Stimulated activated CD8-positive, alpha-beta memory T cell treated with anti-CD3 and anti-CD28 coated beads, Interleukin-4, amount 100 ng/mL, for 1 hour (primary cell): ENCODE measurements around the gene AHDC1.
"Not testable (repeated sequence)": the region's sequence is repeated elsewhere in the genome, so short reads cannot be mapped to it uniquely, and the experiment has no call there.

Source experiments
- DNase-seq, 2 donors: peaks; one replicate each; pipeline ENCODE4 v3.0.0-alpha.2; 2020; ENCODE audit warnings: low read depth in 2 of 2, low spot score in 1 of 2

Gene AHDC1

DNA sequence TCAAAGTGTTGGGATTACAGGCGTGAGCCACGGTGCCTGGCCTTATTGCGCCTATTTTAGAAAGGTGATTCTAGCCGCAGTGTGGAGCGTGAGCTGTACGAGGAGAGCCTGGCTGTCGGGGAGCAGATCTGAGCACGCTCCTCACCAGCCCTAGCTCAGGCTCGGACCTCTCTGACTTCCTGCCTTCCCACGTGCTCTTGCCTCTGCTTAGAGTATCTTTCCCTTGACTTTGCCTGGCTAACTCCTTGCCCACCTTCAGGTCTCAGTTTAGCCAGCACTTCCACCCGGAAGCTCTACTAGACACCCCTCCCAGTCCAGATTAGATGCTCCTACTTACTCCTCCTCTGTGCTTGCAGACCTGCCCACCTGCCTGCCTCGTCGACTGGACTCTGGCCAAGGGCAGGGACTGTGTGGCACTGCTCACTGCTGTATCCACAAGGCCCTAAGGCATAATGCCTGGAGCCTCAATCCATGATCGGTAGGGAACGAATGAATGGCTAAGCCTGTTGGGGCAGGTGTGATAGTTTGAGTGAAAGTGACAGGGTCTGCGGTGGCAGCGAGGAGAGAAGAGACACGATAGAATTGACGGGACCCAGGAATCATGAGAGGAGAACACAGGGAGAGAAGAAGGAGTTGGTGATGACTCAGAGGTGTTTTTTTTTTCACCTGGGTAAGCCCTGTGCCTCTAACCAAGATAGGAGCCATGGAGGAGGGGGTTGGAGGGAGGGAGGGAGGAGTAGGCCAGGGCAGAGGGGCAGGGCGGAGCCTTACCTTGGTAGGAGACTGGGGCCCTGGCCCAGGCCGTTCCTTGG, 85.8 kb downstream of the AHDC1 start:
- no peak for DNase-seq

DNA sequence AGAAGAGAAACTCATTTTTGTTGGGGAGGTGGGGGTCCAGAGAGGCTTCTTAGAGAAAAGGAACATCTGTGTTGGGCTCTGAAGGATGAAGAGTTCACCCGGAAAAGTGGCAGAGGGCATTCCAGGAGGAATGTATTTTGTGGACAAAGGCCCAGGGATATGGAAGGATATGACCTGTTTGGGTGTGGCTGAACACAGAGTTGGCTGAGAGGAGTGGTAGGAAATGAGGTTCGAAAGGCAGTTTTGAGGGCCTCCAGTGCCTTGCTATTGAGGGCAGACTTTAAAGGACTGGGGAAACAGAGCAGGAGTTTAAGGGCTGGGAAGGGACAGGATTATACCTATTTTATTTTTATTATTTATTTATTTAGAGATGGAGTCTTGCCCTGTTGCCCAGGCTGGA, 86.6 kb downstream of the AHDC1 start:
- no peak for DNase-seq

DNA sequence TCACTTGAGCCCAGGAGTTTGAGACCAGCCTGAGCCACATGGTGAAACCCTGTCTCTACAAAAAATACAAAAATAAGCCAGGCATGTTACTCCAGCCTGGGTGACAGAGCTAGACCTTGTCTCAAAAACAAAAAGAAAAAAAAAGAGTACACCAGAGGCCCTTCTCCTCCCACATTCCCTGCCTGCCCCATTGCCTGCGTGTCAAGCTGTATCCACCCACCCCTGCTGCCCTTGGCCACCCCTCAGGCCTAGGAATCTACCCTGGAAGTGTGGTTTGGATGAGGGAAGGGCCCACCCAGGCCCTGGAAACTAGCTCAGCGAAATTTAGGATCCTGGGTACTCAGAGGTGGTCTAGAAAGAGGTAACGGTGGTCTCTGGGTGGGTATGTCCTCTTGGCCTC, 88.3 kb downstream of the AHDC1 start:
- no peak for DNase-seq

DNA sequence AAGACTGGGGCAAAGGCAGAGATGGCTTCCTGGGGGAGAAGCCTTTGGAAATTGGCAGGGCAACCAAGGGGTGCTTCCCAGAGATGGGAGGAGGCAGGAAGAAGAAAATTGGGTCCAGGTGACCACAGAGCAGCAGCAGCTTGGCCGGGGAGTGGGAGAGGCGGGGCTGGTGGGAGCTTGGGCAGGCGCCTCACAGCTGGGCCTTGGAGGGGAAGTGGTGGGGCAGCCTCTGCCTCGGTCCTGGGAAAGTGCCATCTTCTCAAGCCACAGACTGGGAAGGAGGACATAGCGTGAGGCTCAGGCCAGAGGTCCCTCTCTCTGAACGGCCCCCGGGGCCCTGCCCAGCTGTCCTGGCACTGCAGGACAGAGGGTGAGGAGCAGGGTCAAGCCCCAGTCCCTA, 90.0 kb downstream of the AHDC1 start:
- no peak for DNase-seq

DNA sequence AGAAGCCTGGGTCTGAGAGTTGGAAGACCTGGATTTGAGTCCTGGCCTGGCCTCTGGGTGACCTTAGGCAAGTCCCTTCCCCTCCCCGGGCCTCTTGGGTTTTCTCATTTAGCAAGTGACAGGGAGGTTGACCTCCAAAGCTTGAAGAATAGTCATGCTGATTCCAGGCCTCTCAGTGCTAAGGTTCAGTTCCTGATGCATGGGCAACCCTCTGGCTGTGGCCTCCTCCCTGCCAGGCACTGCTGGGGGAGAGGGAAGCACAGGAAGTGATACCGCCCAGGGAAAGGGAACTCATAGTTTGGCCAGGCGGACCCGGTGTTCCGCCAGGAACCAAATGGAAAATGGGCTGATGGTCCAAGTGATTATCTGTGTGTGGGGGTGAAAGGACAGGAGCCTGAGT, 90.4 kb downstream of the AHDC1 start:
- no peak for DNase-seq

DNA sequence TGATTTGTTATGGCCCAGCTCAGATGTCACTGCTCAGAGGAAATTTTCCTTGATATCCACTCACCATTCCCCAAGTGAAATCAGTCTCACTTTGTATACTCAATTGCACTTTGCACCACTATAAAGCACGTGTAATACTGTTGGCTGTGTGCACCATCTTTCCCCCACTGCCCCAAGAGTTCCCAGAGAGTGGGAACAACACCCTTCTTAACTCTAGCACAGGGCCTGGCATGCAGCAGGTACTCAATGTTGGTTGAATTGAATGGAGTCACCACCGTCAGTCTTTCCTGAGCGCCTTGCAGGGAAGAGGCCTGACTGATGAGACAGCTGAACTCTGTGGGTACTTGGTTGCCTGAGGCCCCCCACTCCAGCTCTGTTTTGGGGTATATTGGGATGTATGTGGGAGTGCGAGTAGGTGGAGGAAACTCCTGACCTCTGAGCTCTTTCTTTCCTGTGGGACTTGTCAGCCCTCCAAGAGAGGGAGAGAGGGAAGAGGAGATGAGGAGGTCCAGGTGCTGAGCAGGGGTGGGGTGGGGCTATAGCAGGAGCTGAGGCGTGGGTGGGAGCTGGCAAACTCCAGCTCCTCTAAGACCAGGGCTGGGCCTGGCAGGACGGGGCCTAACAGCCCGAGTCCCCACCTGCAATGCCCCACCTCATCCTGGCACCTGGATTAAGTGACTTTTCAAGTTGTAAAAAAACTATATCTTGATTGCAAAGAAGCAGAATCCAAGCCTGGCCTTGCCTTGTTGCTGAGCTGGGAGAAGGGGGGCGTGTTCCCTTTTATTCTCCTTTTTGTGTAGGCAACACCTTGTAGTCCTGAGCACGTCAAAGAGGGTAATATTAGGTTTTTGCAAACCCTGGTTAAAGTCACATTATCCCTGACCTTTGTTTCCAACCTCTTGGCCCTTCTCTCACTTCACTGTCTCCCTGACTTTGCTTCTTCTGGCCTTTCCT, 94.5 kb downstream of the AHDC1 start:
- DNase-seq, result no peak

DNA sequence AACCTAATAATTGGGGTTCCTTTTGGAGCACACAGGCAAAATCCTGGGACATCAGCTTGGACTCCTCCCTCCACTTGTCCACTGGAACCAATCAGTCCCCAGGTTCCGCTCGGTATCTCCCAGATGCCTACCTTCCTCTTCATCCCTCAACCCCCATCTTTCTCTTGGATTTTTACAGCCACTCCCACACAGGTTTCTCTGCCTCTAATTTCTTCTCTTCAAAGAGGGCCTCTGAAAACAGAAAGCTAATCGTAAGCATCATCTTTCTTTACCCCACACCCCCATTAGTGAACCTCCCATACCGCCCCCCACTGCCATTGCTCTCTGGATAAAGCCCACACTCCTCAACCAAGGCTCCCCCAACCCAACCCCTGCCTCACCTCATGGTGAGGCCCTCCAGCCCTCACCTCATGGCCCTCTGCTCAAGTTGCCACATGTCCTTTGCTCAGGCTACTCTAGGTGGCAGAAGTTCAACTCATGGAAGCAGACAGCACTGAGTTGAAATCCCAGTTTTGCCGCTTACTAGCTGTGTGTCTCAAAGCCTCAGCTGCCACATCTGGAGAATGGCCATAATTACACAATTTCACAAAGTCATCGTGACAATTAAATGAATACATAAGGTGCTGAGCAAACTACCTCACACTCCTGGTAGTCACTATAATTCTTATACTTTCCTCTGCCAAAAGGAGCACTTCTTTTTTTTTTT, 95.8 kb downstream of the AHDC1 start:
- no peak for DNase-seq

DNA sequence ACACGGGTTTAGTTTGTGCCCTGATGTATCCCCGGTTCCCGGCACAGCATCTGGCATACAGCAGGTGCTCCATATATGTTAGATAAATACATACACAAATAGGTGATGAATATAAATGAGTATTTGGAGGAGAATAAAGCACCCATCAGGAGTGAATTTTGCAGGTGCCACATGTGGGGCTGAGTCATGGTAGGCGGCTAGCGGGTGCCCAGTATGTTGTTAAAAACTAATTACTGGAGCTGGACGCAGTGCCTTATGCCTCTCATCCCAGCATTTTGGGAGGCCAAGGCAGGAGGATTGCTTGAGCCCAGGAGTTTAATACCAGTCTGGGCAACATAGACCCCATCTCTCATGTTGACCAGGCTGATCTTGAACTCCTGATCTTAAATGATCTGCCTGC, 97.2 kb downstream of the AHDC1 start:
- DNase-seq, result no peak

DNA sequence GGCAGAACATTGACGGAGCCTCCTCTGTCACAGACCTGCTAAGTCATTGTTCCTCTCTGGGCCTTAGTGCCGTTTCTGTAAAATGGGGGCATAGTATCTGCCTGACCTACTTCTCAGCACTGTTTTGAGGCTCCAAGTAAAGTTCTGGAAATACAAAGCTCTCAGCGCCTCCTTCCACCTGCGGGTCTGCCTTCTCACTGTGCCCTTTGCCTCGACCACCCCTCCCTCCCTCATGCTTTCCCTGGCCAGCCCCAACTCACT, 98.6 kb downstream of the AHDC1 start:
- DNase-seq, result no peak

DNA sequence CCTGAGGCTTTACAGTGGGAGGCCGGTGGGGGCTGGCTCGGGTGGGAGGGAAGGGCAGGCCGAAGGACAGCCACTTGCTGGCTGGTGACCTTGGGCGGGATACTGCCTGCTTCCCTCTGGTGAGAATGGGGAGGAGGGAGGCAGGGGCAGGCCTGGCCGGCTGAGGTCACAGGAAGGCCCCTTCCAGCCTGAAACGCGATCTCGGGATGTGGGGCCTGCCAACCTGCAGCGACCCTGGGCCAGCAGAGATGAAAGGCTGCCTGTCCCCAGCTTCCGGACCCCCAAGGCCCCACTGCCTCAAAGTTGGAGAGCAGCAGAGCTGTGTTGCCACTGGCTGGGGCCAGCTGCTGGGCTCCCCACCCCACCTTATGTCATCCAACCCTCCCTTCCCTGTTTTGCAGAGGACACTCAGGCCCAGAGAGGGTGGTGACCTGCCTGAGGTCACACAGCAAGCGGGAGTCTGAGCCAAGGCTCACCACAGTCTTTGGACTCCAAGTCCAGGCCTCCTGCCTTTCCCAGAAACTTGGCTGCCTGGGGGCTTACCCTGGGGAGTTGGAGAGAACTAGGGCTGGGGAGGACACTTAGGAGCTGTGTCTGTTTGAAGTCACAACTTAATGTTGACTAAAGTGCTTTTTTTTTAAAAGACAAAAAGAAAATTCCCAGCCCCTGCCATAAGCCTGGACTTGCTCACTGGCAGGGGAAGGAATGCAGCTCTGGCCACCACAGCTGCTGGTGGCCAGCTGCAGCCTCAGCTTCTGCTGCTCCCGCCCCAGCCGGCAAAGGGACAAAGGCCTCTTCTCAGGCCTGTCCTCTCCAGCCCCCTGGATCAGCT, 99.1 kb downstream of the AHDC1 start:
- DNase-seq, result no peak

DNA sequence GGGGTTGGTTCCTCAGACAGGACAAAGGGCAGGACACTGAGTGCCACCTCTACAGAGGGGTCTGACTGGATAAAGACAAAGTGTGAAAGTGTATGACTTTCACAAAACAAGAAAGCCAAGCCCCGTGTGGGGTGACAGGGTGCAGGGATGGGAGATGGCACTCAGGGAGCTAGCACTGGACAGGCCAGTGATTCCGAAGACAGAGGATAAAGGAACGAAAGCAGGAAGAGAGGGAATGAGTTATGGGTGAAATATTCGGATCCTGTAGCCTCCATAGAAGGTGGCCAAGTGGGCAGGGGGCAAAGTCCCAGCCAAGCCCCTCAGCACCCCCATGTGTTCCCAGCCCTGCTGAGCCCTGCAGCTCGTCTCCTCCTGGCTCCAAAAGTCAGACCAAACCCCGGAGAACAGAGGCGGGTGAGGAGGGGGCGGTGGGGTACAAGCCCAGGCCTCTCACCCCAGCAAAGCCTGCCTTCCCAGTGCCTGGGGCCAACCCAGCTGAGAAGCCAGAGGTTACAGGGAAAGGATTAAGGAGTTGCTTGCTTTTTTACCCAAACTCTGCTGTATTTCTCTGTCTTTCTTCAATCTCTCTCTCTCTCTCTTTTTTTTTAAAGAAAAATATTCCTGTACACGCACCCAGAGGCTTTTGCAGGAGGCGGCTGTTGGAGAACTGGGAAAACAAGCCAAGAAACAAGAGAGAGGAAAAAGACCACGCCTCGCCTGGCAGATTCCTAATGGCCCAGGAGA, 99.9 kb downstream of the AHDC1 start:
- DNase-seq, result no peak

DNA sequence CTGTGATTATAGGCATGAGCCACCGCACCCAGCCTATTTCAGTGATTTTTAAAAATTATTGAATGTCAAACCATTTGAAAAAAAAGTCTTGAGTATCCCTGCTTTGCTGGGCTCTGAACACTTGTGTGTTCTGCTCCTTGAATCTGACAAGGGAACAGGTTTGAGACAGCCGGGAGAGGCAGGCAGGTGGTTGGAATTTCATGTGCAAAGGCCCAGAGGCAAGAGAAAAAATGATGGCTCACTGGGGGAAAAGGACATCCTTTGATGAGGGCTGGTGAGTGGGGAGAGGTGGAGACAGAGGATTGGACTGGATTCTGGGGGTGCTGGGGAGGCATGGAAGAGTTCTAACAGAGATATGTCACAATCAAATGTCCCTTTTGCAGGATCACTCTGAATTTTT, 100.9 kb downstream of the AHDC1 start:
- no peak for DNase-seq

DNA sequence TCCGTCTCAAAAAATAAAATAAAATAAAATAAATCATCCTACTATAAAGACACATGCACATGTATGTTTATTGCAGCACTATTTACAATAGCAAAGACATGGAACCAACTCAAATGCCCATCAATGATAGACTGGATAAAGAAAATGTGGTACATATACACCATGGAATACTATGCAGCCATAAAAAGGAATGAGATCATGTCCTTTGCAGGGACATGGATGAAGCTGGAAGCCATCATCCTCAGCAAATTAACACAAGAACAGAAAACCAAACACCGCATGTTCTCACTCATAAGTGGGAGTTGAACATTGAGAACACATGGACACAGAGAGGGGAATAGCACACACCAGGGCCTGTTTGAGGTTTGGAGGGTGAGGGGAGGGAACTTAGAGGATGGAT, 102.8 kb downstream of the AHDC1 start:
- not testable (repeated sequence) for DNase-seq

DNA sequence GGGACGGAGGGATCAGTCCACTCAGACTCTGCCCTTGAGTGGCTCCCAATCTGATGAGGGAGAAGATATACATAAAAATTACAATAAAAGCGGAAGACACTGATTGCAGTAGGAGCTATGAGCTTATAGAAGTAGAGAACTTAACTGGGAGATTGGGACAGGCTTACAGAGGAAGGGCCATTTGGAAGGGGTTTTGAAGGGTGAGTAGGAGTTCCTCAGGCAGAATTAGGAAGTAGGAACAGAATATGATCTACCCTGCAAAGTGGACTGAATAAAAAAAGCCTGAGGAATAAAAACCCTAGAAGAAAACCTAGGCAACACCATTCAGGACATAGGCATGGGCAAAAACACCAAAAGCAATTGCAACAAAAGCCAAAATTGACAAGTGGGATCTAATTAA, 104.8 kb downstream of the AHDC1 start:
- DNase-seq, result no peak

DNA sequence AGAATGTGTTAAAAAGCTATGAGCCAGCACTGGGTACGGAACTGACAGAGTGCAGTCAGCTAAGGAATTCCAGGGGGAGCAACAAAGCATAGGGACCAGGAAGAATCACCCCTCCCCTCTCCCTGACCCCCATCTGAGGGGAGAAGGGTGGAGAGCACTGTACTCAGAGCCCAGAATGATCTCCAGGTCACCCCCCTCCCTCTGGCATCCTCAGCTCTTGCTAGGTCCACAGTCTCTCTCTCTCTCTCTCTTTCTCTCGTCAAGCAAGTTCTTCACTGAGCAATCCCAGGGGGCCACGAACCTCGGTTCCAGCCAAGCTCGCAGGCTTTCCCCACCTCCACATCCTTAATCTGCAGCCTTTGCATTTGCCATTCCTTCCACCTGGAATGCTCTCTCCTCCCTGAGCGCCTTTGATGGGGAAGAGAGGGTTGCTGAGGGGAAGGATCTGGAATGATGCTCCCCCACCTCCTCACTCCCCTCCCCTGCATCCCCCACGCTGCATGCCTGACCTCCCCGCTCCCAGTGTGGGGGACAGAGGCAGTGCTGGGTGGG, 107.3 kb downstream of the AHDC1 start:
- no peak for DNase-seq

DNA sequence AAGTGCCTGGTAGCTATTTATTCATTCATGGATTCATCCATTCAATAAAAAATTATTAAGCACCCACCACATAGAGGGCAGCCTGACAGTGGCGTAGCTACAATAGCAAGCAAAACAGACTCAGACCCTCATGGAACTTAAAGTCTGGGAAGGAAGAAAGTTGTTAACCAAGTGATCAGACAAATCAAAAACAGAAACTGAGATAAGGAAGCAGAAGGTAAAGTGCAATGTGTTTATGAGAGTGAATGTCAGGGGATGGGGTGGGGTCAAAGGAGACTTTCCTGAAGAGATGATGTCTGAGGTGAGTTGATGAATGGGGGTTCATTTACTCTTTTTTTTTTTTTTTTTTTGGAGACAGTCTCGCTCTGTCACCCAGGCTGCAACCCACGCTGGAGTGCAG, 111.1 kb downstream of the AHDC1 start:
- DNase-seq, result no peak

DNA sequence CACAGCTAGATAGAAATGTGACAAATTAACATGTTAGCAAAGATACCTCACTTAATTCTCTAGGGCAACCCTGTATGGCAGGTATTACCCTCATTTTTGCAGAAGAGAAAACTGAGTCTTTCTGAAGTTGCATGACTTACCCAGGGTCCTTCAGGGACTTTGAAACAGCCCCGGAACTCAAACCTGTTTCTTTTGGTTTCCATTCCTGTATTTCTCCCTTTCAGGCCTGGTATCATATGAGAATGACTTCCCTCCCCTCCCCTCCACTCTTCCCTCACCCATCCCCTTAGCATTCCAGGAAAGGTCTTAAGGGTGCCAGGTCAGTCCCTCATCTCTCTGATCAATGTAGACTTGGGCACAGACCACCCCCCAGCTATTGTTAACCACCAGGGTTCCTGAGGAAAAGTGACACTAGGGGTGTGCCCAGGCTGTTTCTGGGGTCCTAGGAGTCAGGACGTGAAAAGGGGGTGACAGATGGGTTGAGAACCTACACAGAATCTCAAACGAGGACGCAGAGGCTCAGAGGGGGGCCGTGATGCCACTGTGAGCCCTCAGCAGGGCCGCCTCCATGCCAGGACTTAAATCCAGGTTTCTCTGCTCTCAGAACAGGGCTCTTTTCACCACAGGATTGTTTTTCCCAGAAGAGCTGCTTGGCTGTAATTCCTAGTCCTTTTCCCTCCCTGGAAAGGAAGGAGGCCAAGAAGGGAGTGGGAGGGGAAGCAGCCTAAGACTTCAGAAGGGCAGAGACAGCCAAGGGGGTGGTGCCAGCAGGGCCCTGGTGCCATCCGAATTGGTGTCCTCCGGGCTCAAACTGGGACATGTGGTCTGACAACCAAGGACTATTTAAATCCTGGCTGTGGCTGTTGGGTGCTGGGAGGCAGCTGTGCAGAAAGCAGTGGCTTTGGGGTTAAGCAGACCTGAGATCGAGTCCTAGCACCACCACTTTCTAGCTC, 111.9 kb downstream of the AHDC1 start:
- no peak for DNase-seq

DNA sequence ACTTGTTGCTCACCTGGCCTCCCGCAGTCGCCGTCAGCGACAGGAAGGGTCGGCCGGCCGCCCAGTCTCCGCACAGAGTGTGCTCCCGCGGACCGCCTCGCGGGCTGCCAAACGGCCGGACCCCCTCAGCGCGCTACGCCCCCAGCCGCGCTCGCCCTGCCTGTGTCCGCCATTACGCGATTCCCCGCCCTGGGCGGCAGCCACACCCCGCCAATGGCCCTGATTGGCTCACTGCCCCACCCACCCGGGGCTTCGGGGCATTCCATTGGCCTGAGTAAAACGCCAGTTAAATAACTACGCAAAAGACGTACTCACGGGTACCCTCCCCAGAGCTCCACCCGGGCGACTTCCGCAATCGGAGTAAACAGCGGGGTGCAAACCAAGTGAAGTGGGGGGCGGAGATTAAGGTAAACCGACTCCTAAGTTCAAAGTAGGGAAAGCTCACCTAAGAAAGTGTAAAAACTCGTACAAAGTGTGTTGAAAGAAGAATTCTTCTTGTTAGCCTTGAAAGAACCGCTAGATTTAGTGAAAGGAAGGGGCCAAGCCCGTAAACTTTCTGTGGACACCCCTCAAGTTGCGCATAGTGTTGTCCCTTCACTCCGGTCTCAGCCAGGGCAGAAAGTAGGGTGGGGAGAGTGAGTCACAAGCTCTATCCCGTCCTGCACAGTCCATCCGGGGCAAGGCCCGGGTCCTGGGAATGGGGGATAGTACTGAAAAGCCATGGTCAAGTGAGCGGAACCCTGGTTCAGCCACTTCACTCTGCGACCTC, 113.8 kb downstream of the AHDC1 start, which contains the start of gene WASF2:
WASF2 (minus strand) TSS at position 195 of the 769 bp plus-strand sequence. CDS start 61,277 bp downstream, outside the sequence.
- DNase-seq, result peak; percentile 87 to 94
